HEK293T (cell line): ENCODE measurements around the gene STAB2.

Experiments
- BHLHE40 ChIP-seq: fragments of 450-650 bp; IDR thresholded peaks from 2 replicates; pipeline ENCODE4 v1.6.1; 2016; ENCODE audit warnings: mild to moderate bottlenecking, moderate library complexity, borderline replicate concordance
- ELF4 ChIP-seq: fragments of 450-650 bp; IDR thresholded peaks from 2 replicates; pipeline ENCODE4 v1.6.1; 2017; ENCODE audit warnings: antibody characterized with exemption
- FOXA1 ChIP-seq: fragments of 450-650 bp; IDR thresholded peaks from 2 replicates; pipeline ENCODE4 v1.6.1; 2016; ENCODE audit warnings: mild to moderate bottlenecking
- FOXK2 ChIP-seq: fragments of 450-650 bp; IDR thresholded peaks from 2 replicates; pipeline ENCODE4 v1.6.1; 2016; ENCODE audit warnings: mild to moderate bottlenecking
- FOXM1 ChIP-seq: fragments of 450-650 bp; IDR thresholded peaks from 2 replicates; pipeline ENCODE4 v1.6.1; 2017; ENCODE audit warnings: mild to moderate bottlenecking, borderline replicate concordance
- HDGF ChIP-seq: fragments of 450-650 bp; IDR thresholded peaks from 2 replicates; pipeline ENCODE4 v1.6.1; 2017; ENCODE audit warnings: antibody characterized with exemption, borderline replicate concordance
- LEF1 ChIP-seq: fragments of 450-650 bp; IDR thresholded peaks from 2 replicates; pipeline ENCODE4 v1.6.1; 2017; ENCODE audit warnings: mild to moderate bottlenecking, borderline replicate concordance
- NFRKB ChIP-seq: fragments of 450-650 bp; IDR thresholded peaks from 2 replicates; pipeline ENCODE4 v1.6.1; 2016; ENCODE audit warnings: mild to moderate bottlenecking, moderate library complexity
- PKNOX1 ChIP-seq: fragments of 450-650 bp; IDR thresholded peaks from 2 replicates; pipeline ENCODE4 v1.6.1; 2016
- SP1 ChIP-seq: fragments of 450-650 bp; IDR thresholded peaks from 2 replicates; pipeline ENCODE4 v1.6.1; 2017
- SUZ12 ChIP-seq: fragments of 450-650 bp; IDR thresholded peaks from 2 replicates; pipeline ENCODE4 v1.6.1; 2016; ENCODE audit warnings: mild to moderate bottlenecking
- ZNF384 ChIP-seq: fragments of 450-650 bp; IDR thresholded peaks from 2 replicates; pipeline ENCODE4 v1.6.1; 2016

GRCh38 chr12:103572312-103573045, 14.6 kb upstream of the STAB2 start:
- no peak for TF ChIP-seq SUZ12
- TF ChIP-seq NFRKB: no peak
- TF ChIP-seq BHLHE40: no peak
- TF ChIP-seq FOXK2: no peak
- TF ChIP-seq ZNF384: no peak
- TF ChIP-seq SP1: no peak
- TF ChIP-seq FOXA1: no peak
- no peak for TF ChIP-seq PKNOX1
- no peak for TF ChIP-seq LEF1
- no peak for TF ChIP-seq ELF4
- no peak for TF ChIP-seq FOXM1
- TF ChIP-seq HDGF: no peak
